ENCODE measurements around the gene PLEKHH2. TPM values are rescaled to one million over a fixed set of nuclear protein-coding genes. Genes with fewer than 3 reads are reported as not detected.
"Not testable (repeated sequence)": the region's sequence is repeated elsewhere in the genome, so short reads cannot be mapped to it uniquely, and the experiment has no call there.

The PLEKHH2 gene
- total RNA-seq, 2 donors from 2014 or later: 5.6 to 10.4 TPM

DNA sequence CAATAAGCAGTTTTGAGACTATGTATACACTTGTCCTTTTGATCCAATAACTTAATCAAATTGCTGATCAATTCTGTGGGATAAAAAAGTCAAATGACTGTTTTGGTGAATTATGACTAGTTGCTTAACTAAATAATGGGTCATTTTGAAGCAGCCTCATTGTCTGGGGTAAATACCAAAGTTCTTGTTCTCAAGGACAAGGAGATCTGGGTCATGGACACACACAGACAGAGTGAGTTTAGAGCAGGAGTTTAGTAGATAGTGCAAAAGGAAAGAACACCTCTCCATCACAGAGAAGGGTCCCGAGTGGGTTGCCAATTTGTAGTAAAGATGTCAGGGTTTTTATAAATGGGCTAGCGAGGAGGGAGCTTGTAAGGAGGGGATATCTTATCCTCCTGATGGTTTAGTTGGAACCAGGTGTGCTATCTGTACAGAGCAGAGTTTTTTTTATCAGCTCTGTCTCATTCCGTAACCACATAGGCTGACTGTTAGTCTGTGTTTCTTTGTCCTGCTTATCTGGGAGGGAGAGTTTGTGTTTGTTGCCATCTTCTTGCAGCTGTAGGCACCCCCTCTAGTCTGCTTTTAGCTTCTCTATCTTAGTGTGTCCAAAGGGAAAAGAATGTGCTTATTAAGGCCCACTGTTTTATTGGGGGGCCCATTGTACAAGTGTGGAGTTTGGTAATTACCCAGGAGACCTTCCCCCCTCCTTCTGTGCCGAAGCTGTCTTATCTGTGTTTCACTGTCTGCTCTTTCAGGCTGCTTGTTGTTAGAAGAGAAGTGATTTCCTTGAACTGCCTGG is 87.9 kb downstream of the PLEKHH2 start:
- WGBS, 2 donors: 39 to 46% methylated on average over 4 of the region's 4 CpGs
- TF ChIP-seq, protein P1, sequence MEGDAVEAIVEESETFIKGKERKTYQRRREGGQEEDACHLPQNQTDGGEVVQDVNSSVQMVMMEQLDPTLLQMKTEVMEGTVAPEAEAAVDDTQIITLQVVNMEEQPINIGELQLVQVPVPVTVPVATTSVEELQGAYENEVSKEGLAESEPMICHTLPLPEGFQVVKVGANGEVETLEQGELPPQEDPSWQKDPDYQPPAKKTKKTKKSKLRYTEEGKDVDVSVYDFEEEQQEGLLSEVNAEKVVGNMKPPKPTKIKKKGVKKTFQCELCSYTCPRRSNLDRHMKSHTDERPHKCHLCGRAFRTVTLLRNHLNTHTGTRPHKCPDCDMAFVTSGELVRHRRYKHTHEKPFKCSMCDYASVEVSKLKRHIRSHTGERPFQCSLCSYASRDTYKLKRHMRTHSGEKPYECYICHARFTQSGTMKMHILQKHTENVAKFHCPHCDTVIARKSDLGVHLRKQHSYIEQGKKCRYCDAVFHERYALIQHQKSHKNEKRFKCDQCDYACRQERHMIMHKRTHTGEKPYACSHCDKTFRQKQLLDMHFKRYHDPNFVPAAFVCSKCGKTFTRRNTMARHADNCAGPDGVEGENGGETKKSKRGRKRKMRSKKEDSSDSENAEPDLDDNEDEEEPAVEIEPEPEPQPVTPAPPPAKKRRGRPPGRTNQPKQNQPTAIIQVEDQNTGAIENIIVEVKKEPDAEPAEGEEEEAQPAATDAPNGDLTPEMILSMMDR (IDR thresholded peaks at IDR 0.05): no peak
- no peak for TF ChIP-seq POLR2A (IDR thresholded peaks at IDR 0.05)
- ATAC-seq (no peak), DNase-seq (no peak)
- no peak overlapping the region for H3K4me3 ChIP-seq
- no peaks in the 10 kb centered on the region for H3K27me3 ChIP-seq
- H3K36me3 ChIP-seq (replicated peaks in 1 of 2; ENCODE audit: insufficient read depth in 1 of 2, low read depth in 2 of 2): no peaks in the 10 kb centered on the region
- intact Hi-C loops (cut with DNase I): no loop called here
- H3K4me1 ChIP-seq: no peaks in the 10 kb centered on the region
- no peaks in the 10 kb centered on the region for H3K9me3 ChIP-seq
- H3K27ac ChIP-seq: no peak overlapping the region

DNA sequence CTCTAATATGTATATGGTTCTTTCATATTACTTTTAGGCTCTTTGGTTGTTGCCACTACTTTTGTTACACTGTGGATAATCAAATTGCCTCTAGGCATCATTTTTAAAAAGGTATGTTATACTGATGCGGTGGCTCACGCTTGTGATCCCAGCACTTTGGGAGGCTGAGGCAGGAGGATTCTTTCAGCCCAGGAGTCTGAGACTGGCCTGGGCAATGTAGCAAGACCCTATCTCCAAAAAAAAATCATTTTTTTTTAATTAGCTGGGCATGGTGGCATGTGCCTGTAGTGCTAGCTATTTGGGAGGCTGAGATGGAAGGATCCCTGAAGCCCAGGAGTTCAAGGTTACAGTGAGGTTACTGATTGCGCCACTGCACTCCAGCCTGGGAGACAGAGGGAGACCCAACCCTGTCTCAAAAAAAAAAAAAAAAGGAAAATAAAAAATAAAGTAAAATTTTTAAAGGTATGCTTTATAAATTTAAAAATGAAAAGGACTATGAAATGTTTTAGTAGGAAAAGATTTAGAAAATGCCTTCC is 88.7 kb downstream of the PLEKHH2 start:
- TF ChIP-seq, protein P1 (IDR thresholded peaks at IDR 0.05): no peak
- TF ChIP-seq POLR2A (IDR thresholded peaks at IDR 0.05): no peak
- intact Hi-C loops (cut with DNase I): no loop called here
- Histone ChIP-seq H3K36me3 (replicated peaks in 1 of 2; ENCODE audit: insufficient read depth in 1 of 2, low read depth in 2 of 2) (no peaks in the 10 kb centered on the region), H3K27ac (no peak overlapping the region), H3K4me1 (no peaks in the 10 kb centered on the region), H3K9me3 (no peaks in the 10 kb centered on the region), H3K4me3 (no peak overlapping the region), H3K27me3 (no peaks in the 10 kb centered on the region)
- WGBS, 2 donors: 91 to 96% methylated on average over 3 of the region's 3 CpGs
- DNase-seq (no peak), ATAC-seq (no peak)

DNA sequence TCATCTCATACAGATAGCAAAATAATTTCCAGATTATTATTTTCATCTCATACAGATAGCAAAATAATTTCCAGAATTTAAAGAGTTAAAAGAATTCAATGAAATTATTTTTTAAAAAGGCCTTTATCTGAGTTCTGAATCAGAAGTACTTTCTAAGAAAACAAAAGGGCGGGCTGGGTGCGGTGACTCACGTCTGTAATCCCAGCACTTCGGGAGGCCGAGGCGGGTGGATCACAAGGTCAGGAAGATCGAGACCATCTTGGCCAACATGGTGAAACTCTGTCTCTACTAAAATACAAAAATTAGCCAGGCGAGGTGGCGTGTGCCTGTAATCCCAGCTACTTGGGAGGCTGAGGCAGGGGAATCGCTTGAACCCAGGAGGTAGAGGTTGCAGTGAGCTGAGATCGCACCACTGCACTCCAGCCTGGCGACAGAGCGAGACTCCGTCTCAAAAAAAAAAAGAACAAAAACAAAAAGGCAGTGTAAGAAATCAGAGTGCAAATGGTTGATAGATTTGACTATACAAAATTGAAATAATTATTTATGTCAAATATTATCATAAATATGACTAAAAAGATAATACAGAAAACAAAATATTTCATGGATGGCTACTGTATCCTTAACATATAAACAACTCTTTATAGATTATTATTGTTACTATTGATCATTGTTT is 90.0 kb downstream of the PLEKHH2 start:
- H3K27me3 ChIP-seq; intact Hi-C loops (cut with DNase I); H3K27ac ChIP-seq; H3K36me3 ChIP-seq (replicated peaks in 1 of 2; ENCODE audit: insufficient read depth in 1 of 2, low read depth in 2 of 2); H3K9me3 ChIP-seq; ATAC-seq; H3K4me1 ChIP-seq; H3K4me3 ChIP-seq; DNase-seq: not testable (repeated sequence)
- WGBS, 2 donors: 87 to 88% methylated on average over 14 of the region's 14 CpGs

DNA sequence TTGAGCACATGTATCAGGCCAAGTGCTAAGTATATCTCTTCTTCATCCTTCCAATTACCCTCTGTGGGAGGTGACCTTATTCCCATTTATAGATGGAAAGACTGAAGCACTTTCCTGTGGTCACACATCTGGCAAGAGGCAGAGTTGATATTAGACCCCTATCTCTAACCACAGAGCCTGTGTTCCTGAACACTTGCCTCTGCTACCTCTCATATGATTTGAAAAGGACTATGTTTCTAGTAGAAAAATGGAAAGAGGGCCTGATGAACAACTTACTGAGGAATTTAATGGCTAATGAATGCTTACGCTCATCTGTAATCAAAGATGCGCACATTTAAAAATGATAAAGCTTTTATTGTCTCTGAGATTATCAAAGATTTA is 90.6 kb downstream of the PLEKHH2 start:
- intact Hi-C loops (cut with DNase I): no loop called here
- no peak for DNase-seq
- Histone ChIP-seq H3K27ac (no peak overlapping the region), H3K9me3 (no peaks in the 10 kb centered on the region), H3K4me3 (no peak overlapping the region), H3K27me3 (no peaks in the 10 kb centered on the region), H3K4me1 (no peaks in the 10 kb centered on the region), H3K36me3 (replicated peaks in 1 of 2; ENCODE audit: insufficient read depth in 1 of 2, low read depth in 2 of 2) (no peaks in the 10 kb centered on the region)
- TF ChIP-seq POLR2A (IDR thresholded peaks at IDR 0.05): no peak
- TF ChIP-seq, protein P1 (IDR thresholded peaks at IDR 0.05): no peak
- no peak for ATAC-seq
- WGBS, 2 donors: 91 to 95% methylated on average over 2 of the region's 2 CpGs

DNA sequence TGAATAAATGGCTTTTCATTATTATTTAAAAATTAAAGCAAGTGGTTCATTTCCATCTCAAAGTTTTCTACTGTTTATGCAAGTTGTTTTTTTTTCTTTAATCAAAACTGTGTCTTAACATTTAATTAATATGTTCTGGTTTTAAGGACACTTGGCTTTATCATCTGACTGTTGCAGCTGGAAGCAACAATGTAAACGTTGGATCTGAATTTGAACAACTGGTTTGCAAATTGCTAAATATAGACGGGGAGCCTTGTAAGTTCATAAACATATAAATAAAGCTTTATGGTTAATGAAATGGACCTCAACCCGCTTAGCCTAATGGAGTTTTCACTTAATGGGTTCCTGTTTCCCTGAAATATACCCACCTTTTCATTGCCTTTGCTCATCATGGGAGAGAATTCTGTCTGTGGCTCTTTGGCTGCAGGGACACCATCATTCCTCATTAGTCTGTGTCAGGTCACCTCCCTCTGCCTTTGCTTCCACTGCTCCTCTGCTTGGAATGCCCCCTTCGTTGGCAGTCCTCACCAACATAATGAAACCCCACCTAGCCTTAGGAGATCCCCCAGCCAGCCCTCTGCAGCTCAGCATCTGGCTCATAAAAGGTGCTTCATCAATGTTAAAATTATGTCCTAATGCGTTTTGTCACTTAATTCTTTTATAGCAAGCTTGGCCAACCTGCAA is 92.6 kb downstream of the PLEKHH2 start:
- WGBS, 2 donors: 55 to 62% methylated on average over 5 of the region's 5 CpGs
- H3K27ac ChIP-seq: no peak overlapping the region
- TF ChIP-seq POLR2A (IDR thresholded peaks at IDR 0.05): no peak
- TF ChIP-seq, protein P1 (IDR thresholded peaks at IDR 0.05): no peak
- ATAC-seq (no peak), DNase-seq (no peak)
- no peaks in the 10 kb centered on the region for H3K4me1 ChIP-seq
- intact Hi-C loops (cut with DNase I): no loop called here
- H3K36me3 ChIP-seq (replicated peaks in 1 of 2; ENCODE audit: insufficient read depth in 1 of 2, low read depth in 2 of 2): no peaks in the 10 kb centered on the region
- H3K27me3 ChIP-seq: no peaks in the 10 kb centered on the region
- H3K4me3 ChIP-seq: no peak overlapping the region
- no peaks in the 10 kb centered on the region for H3K9me3 ChIP-seq

Measured in body of pancreas (tissue), 4 donors.